OCI-M1 (cell line): ENCODE data around the gene POLN.

Experiments
- DNase-seq: peaks from one replicate; lab custom pipeline; 2025; lab: John Stamatoyannopoulos, UW

Gene POLN

GRCh38 chr4:2105559-2105958 lies 136.4 kb downstream of the POLN start:
- no peak for DNase-seq

DNA sequence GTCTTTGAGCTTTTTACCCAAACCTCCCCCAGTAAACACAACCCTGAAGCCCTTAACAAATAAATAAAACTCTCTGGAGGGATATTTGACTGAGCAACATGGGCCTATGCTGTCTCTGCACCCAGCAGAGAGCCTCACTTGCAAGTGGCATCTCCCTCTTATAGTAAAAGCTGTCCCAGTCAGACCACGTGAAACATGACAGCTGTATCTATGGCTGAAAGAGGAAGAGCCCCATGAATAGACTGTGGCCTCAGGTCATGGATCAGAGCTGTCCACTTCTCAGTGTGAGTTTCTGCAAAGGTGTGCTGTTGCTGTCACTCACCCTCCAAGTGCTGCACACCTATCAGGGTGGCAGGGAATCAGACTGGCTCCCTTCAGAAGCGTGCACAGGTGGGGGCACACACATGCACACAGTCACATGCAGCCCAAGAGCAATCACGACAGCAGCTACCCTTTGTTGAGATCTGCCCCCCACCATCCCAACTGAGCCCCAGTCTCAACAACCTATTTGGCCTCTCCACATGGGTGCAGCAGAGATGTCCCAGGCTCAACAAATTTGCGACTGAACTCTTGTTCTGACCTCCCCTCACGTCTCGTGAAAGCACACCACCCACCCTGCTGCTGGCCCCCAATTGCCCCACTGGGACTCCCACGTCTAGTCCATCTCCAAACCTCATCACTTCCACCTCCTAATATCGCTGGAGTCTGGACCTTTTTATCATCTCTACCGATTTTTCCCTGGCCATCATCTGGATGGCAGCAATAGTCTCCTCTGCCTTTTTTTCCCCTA lies 137.2 kb downstream of the POLN start:
- no peak for DNase-seq

GRCh38 chr4:2103843-2104547 lies 137.9 kb downstream of the POLN start:
- peak; percentile 17 for DNase-seq

- DNase-seq: no peak
These were observed 138.6 kb downstream of the POLN start for GRCh38 chr4:2103127-2103842.

DNA sequence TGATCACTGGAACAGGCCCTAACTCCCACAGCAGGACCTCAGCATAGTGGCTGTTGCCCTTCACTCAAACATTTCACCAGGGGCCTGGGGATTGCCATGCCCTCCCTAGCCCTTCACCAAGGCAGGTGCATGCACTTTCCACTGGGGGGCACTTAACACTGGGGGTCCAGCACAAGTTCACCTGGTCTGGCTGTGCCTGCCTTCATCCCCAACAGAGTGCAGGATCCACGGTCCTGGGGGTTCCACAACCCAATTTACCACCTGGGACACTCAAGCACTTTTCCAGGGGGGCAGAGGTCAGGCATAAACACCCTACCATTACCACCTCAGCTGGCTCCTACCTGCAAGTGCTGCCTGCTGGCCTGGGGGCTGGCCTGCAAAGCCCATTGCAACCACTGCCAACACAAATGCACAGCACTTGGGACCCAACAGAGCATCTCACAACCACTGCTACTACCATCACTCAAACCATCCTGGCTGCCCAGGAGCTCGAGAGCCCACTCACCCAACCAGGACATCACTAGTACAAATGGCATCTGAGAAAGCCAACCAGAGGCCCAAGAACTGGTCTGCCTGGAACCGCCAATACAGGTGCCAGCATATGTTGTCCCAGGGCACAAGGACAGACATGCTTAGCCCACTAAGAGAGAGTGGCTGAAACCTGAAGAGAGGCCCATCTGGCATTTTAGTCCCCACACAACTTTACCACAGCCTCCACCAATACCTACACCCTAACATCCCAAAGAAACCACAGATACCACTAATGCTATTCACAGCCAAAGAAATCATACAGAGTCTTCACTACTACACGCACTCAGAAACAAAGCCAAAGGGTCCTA lies 139.7 kb downstream of the POLN start:
- DNase-seq: no peak

DNA sequence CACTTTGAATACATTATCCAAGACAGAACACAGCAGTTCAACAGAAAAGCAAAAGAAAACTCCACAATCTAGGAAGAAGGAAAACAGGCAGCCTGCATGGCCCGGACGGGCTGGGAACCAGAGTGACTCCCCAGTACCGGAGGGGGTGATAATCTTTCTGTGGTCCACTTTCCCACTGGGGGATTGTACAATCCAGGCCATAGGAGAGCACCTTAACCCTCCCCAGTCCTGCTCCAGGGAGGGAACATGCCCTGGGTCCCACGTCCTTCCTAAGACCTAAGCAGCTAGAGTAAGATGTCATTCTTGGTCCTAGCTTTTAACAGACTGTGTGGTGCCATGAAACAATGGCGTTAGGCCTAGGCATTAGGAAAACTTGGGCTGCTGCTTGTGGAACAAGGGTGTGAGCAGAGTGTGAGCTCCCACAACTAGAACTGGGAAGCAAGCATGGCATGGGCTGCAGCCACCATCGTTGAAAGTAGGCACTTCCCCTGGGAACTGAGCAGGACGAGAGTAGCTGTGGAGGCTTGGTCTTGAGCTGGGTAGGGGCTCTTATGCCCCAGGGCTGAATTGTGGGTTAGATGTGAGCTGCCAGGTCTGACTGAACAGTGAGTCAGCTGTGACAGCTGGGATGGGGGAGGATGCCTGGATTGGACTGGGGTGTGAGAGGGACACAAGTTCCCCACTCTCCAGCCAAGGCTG lies 140.4 kb downstream of the POLN start:
- no peak for DNase-seq

DNA sequence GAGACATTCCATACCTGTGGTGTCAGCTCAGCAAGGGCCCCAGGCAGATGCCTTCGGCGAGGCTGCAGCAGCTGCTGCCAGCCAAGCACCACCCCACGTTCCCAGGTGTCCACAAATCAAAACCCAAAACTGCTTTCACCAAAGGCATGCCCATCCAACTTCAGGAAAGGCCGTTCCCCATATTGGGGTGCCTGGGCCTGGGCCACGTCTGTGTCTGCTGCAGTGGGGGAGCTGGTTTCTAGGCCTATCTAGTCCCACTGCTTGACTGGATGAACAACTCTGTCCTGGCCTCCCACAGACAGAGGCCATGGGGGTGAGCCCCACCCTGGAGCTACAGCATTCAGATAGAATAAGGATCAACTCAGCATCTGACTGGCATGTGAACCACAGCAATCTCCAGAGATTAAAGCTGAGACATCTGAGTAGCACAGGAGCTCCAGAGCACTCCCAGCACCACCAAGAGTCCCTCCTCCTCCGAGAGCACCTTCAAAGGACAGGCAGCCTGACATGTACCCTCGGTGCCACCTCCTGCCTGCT lies 145.8 kb downstream of the POLN start:
- DNase-seq: no peak

DNA sequence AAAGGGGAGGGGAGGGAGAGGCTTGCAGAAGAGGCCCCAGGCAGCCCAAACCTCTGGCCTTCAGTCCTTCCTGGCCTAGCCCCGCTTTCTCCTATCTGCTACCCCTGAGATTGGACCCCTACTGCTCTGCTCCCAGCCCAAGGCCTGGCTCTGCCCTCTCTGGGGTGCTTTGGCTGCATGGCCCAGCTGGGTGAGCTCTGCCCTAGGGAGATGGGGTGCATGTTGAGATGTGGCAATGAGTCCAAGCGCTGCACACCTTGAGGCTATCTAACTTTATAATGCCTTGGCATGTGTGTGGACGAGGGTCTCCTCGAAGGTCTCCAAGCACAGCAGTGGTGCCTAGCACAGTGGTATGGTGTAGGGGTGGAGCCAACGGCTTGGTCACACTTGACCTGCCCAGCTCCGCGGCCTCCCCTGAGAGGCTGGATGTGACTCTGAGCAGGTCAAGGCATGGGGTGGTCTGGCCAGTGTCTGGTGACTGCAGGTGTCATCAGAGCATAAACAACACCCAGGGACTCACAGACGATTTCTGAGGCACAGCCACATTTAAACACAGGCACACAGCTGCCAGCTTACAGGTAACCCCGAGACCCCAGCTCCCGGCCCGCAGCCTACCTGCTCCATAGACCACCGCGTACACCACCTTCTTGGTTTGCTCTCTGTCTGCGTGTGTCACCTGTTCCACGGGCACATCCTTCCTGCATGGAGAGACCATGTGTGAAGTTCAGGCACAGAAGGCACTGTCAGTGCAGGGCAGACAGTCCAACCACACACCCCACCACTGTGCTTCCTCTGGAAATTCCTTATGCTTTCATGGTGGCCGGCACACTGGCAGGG lies 146.5 kb downstream of the POLN start:
- no peak for DNase-seq

DNA sequence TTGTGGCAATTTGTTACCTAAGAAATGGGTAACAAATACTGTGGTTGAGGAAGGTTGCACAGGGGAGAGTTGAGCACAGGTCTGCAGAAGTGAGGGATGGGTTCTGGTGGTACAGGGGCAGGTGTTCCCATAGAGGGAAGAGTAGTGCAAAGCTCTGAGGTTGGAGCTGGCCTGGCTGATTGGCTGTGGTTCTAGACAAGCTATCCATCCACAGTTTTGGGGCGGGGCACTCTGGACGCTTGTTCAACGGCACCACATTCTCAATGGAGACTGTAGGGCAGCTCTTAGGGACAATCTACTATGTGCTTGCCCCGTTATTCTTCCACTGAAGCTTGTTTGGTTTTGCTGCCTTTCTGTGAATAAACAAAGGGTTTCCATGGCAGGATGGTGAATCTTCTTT lies 147.4 kb downstream of the POLN start:
- no peak for DNase-seq

DNA sequence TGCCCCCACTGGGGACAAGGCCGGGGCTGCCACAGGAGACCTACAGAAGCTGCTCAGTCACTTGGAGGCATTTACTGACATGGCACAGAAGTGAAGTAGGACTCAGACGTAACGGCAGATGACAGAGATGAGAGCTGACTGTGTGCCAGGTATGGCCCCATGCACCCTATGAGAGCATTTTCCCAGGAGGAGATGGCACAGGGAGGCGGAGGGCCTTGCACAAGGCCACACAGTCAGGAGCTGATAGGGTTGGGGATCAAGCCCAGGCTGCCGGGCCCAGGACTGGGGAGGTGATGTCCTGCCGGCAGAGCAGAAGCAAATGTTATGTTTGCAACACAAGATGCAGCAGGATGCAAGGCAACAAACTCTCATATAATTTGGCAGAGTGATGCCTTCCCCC lies 148.7 kb downstream of the POLN start:
- no peak for DNase-seq

- no peak for DNase-seq
These were observed 149.3 kb downstream of the POLN start for GRCh38 chr4:2092669-2093053.

DNA sequence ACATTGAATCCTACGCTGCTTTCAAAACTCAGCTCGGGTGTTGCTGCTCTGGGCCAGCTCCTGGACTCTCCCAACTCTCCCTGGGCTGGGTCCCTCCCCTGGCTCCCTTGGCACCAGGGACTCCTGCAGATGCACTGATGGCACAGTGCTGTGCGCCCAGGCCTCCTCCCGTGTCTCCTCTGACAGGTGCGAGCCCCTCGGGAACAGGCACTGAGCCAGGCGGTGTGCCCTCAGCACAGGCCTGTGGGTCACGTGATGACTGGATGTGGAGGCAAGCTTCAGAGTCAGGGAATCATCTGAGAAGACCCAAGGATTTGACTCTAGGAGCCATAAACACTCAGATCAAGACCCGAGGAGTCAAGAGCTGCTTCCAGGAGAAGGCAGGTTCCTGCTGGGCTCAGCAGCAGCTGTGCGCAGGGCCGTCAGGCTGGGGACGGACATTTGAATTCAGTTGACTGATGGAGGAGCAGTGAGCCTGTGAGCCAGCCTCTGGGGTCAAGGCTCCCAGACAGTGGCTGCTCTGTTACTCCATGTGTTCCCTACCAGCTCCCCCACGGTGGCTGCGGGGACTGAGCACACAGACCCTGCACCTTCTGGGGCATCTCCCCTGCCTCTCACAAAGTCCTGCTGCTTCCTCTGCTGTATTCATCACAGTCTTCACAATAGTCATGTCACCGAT lies 149.8 kb downstream of the POLN start:
- no peak for DNase-seq

DNA sequence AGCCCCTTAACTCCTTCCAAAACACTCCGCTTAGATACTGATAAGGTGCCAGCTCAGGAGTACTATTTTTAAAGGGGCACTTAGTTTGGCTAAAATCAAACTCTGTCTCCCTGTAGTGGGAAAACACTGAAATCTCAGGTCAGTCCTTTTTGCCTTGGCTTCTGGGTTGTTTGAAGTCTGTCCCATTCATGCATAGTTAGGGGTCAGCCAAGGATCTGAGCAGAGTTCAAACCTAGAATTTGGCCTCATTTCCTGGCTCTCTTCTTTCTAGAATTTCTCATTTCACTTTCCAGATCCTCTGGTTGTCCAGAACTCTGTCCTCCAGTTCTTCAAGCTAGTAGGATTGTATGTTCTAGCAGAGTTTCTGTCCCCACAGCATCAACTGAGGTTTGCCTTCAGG lies 151.3 kb downstream of the POLN start:
- no peak for DNase-seq

DNA sequence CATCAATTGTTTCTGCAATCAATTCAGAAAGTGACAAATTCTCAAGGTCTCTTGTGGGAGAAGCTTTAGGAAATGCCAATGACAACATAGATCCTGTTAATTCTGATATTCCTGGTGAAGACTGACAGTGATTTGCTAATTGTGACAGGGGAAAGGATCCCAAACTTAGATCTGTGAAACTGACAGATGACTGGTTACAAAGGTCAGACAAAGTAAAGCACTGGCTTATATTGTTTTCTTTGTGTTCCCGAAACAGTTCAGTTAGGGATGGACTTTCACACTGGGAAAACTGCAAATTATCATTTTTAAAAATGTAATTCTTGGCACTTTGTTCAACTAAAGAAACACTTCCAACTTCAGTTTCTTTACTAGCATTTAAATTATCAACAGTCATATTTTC lies 152.7 kb downstream of the POLN start:
- DNase-seq: no peak

GRCh38 chr4:2087170-2087569 lies 154.8 kb downstream of the POLN start:
- DNase-seq: peak; percentile 5

- DNase-seq: no peak
These were observed 156.4 kb downstream of the POLN start for GRCh38 chr4:2085496-2085901.

- DNase-seq: no peak
These were observed 157.6 kb downstream of the POLN start for GRCh38 chr4:2084316-2084715.

DNA sequence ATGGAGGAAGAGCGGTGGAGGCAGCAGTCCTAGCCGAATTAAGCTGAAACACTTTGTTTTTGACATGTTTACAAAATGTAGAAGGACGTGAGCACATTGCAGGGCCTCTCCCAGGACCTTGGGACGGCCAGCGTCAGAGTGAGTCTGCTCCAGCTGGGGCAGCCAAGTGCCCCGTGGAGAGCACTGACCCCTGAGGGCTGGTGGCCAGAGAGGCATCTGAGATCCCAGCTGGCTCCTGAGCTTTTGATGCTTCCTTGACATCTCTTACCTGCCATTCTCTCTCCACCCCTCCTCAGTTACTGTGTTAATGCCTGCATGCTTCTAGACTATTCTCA lies 158.1 kb downstream of the POLN start:
- no peak for DNase-seq

- no peak for DNase-seq
These were observed 158.7 kb downstream of the POLN start for GRCh38 chr4:2083116-2083825.
